ENCODE results near the gene SUCLG2.

The SUCLG2 gene

DNA sequence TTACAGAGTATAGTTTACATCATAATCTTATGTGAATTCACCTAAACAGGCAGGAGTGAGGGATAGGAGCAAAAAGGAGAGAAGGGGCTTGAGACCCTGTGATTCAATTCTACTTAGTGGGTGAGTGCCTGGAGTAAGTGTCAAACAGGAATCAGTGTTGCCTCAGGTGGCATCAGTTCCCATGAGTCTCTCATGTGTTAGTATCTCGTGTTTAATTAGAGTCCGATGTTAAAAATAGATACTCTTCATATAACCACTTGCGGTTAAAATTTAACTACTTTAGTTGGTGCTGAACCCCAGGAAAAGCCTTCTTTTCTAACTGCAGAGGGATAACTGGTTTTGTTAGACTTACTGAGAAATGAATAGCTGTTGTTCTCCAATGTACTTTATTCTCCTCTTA lies 251.5 kb downstream of the SUCLG2 start:
- no peaks in the 10 kb centered on the region for H3K9me3 ChIP-seq (ENCODE audit: low read length)
- H3K9me2 ChIP-seq (ENCODE audit: low read depth, low read length), result no peaks in the 10 kb centered on the region
- H3K9ac ChIP-seq (ENCODE audit: low read length), result no peak overlapping the region
- H3K79me2 ChIP-seq (ENCODE audit: insufficient read depth, low read length), result no peaks in the 10 kb centered on the region
- H3K4me3 ChIP-seq (ENCODE audit: low read depth, low read length, poor library complexity, severe bottlenecking), result no peak overlapping the region
- TF ChIP-seq, protein P1, sequence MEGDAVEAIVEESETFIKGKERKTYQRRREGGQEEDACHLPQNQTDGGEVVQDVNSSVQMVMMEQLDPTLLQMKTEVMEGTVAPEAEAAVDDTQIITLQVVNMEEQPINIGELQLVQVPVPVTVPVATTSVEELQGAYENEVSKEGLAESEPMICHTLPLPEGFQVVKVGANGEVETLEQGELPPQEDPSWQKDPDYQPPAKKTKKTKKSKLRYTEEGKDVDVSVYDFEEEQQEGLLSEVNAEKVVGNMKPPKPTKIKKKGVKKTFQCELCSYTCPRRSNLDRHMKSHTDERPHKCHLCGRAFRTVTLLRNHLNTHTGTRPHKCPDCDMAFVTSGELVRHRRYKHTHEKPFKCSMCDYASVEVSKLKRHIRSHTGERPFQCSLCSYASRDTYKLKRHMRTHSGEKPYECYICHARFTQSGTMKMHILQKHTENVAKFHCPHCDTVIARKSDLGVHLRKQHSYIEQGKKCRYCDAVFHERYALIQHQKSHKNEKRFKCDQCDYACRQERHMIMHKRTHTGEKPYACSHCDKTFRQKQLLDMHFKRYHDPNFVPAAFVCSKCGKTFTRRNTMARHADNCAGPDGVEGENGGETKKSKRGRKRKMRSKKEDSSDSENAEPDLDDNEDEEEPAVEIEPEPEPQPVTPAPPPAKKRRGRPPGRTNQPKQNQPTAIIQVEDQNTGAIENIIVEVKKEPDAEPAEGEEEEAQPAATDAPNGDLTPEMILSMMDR (IDR thresholded peaks at IDR 0.05; ENCODE audit: low read length), result no peak
- no peak for TF ChIP-seq EZH2 (IDR thresholded peaks at IDR 0.05; ENCODE audit: borderline replicate concordance, low read length)
- no peak overlapping the region for H3K4me2 ChIP-seq (ENCODE audit: low read length)
- H3F3A ChIP-seq (ENCODE audit: insufficient read depth, low read length), result no peaks in the 10 kb centered on the region
- H3K27ac ChIP-seq (ENCODE audit: low read depth, low read length, poor library complexity, severe bottlenecking), result no peak overlapping the region
- H3K36me3 ChIP-seq (ENCODE audit: insufficient read depth, low read length), result peaks cover 20% of the 10 kb centered on the region
- no peaks in the 10 kb centered on the region for H4K20me1 ChIP-seq (ENCODE audit: insufficient read depth, low read length)
- no peaks in the 10 kb centered on the region for H3K27me3 ChIP-seq (ENCODE audit: insufficient read depth, low read length)
- no peak overlapping the region for H2AFZ ChIP-seq (ENCODE audit: low read length)
- H3K4me1 ChIP-seq (ENCODE audit: insufficient read depth, low read length, severe bottlenecking), result no peaks in the 10 kb centered on the region

DNA sequence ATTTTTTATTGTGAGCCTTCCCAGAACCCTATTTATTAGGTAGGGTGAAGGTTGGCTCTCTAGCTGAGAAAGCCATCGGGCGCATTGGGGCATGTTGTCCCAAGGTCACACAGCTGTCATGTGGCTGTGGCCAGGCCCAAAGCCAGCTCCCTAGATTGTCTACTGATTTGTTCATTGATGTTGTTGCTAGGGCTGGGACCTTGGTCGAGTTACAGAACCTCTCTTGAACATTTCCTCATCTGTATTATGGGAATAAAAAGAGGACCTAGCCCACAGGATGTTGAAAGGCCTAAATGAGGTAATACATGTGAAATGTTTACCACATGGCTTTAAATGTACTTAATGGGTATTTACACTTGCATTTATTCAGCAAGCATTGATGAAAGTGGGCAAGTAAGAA lies 252.5 kb downstream of the SUCLG2 start:
- Histone ChIP-seq H3K9ac (ENCODE audit: low read length) (no peak overlapping the region), H3K4me1 (ENCODE audit: insufficient read depth, low read length, severe bottlenecking) (no peaks in the 10 kb centered on the region), H4K20me1 (ENCODE audit: insufficient read depth, low read length) (no peaks in the 10 kb centered on the region), H3K4me2 (ENCODE audit: low read length) (no peak overlapping the region), H3K4me3 (ENCODE audit: low read depth, low read length, poor library complexity, severe bottlenecking) (no peak overlapping the region), H3K9me2 (ENCODE audit: low read depth, low read length) (no peaks in the 10 kb centered on the region), H3K27me3 (ENCODE audit: insufficient read depth, low read length) (no peaks in the 10 kb centered on the region), H3K27ac (ENCODE audit: low read depth, low read length, poor library complexity, severe bottlenecking) (no peak overlapping the region), H2AFZ (ENCODE audit: low read length) (no peak overlapping the region), H3K9me3 (ENCODE audit: low read length) (no peaks in the 10 kb centered on the region), H3K79me2 (ENCODE audit: insufficient read depth, low read length) (no peaks in the 10 kb centered on the region), H3K36me3 (ENCODE audit: insufficient read depth, low read length) (peaks cover 14% of the 10 kb centered on the region), H3F3A (ENCODE audit: insufficient read depth, low read length) (no peaks in the 10 kb centered on the region)
- no peak for TF ChIP-seq EZH2 (IDR thresholded peaks at IDR 0.05; ENCODE audit: borderline replicate concordance, low read length)
- TF ChIP-seq, protein P1 (IDR thresholded peaks at IDR 0.05; ENCODE audit: low read length), result no peak

DNA sequence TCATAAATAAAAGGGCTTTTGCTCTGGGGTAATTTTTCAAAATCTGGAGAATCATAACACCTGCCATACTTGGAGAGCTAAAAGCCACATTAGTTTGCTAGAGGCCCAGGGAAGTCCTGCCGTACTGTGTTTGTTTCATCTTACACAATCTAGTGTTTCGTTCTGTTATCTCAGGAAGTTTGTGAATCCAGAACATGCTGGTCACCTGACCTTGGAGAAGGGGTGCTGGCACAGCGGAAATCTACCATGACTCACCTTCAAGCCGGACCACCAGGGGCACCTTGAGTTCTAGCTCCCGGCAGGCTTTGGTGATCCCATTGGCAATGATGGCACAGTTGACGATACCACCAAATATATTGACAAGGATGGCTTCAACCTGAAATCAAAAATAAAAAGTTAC lies 253.9 kb downstream of the SUCLG2 start:
- H3K4me2 ChIP-seq (ENCODE audit: low read length), result no peak overlapping the region
- H3K27ac ChIP-seq (ENCODE audit: low read depth, low read length, poor library complexity, severe bottlenecking), result no peak overlapping the region
- no peak overlapping the region for H2AFZ ChIP-seq (ENCODE audit: low read length)
- H3K4me3 ChIP-seq (ENCODE audit: low read depth, low read length, poor library complexity, severe bottlenecking), result no peak overlapping the region
- H3K9me2 ChIP-seq (ENCODE audit: low read depth, low read length), result no peaks in the 10 kb centered on the region
- H3K79me2 ChIP-seq (ENCODE audit: insufficient read depth, low read length), result no peaks in the 10 kb centered on the region
- H3K9ac ChIP-seq (ENCODE audit: low read length), result no peak overlapping the region
- H3K4me1 ChIP-seq (ENCODE audit: insufficient read depth, low read length, severe bottlenecking), result no peaks in the 10 kb centered on the region
- peaks cover 13% of the 10 kb centered on the region for H3K36me3 ChIP-seq (ENCODE audit: insufficient read depth, low read length)
- H3F3A ChIP-seq (ENCODE audit: insufficient read depth, low read length), result no peaks in the 10 kb centered on the region
- H4K20me1 ChIP-seq (ENCODE audit: insufficient read depth, low read length), result no peaks in the 10 kb centered on the region
- TF ChIP-seq, protein P1 (IDR thresholded peaks at IDR 0.05; ENCODE audit: low read length), result no peak
- no peak for TF ChIP-seq EZH2 (IDR thresholded peaks at IDR 0.05; ENCODE audit: borderline replicate concordance, low read length)
- H3K27me3 ChIP-seq (ENCODE audit: insufficient read depth, low read length), result no peaks in the 10 kb centered on the region
- no peaks in the 10 kb centered on the region for H3K9me3 ChIP-seq (ENCODE audit: low read length)

Data from OCI-LY1 (cell line).